GM21528 (cell line): ENCODE measurements around the gene SLC6A5.
A peak's percentile ranks its signal among the peaks of the same experiment; 100 is the strongest.

ENCODE experiments used
- ATAC-seq: cut with Tn5 transposase; IDR thresholded peaks from one replicate; pipeline ENCODE4 v1.9.1; 2021; ENCODE audit warnings: mild to moderate bottlenecking, moderate library complexity; ENCODE audit not compliant: unreplicated experiment, low FRiP score

SLC6A5 gene

DNA sequence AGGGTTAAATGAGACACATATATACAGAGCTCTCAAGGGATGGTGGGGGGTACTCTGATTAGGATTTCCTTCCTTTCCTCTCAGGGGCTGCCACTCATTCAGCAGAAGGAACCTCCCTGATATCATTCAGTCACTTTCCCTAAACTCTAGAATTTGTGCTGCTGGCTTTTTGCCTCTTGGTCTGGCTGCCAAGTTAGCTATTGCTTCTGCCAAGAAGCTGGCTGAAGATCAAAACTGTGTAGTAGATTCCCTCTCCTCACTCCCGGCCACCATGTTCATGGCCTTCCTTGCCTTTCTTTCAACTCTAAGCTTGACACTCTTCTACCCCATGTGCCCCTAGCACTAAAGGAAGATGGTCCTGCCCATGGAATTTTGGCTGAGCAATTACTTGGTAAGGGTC lies 18.7 kb downstream of the SLC6A5 start:
- ATAC-seq = no peak

DNA sequence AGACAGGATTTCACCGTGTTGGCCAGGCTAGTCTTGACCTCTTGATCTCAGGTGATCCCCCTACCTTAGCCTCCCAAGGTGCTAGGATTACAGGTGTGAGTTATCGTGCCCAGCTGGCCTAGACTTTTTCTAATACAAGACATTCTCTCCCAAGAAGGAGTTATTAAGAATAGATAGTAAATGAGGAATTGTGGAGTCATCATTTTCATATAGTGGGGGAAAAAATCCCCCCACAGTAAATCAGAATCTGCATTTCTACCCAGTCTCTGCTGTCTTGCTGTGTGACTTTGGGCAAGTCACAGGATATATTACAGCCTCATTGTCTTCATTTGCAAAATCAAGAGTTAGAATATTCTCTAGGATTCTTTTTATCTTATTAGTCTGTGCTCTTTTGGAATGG lies 21.6 kb downstream of the SLC6A5 start:
- ATAC-seq = no peak

DNA sequence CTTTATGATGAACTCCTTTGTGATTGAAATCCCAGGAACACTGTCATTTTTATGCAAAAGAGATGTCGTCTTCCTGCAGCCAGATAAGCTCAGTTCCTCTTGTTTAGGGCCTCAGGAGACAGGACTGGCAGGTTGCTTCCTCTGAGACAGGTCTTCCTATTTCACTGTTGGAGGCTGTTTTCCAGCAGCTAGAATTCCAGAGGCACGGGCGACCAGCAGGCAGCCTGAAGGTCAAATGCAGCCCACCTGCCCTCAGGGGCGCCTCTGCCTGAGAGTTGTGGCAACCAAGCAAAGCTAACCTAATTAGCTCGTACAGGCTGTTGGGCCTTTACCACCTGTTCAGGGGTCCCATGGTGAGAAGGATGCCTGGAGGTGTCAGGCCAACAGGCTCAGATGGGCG lies 22.3 kb downstream of the SLC6A5 start:
- ATAC-seq = no peak

DNA sequence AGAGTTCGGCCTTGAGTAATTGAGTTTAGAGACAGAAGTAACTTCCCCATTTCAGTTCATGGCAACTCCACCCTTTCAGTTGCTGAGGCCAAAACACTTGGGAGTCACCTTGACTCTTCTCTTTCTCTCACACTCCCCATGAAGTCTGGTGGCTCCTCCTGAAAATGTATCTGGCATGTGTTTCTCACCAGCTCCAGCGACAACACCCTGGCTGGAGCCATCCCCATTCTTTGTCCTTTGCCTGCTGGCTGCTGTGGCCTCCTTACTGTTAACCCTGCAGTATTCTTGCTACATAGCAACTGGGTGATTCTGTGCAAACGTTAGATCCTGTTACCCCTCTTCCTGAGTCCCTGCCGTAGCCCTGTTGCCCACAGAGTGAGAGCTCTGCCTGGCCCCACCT lies 23.8 kb downstream of the SLC6A5 start:
- no peak for ATAC-seq

DNA sequence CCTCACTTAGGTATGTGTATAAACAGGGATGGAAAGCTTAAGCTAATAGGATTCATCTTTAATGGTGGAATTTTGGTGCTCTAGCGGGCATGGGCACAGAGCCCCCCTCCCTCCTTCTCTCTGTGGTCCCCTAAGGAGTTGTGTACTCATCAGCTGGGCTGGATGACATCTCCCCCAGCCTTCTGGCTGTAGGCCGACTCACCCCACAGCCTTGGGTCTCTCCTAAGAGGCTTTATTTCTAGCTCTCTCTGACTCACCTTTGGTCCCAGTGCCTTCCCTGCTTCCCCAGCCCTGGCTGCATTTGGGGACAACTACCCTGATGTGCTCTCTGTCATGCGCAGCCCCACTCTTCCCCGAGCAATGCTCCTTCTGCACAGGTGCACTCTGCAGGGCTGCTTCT lies 26.9 kb downstream of the SLC6A5 start:
- ATAC-seq = no peak

DNA sequence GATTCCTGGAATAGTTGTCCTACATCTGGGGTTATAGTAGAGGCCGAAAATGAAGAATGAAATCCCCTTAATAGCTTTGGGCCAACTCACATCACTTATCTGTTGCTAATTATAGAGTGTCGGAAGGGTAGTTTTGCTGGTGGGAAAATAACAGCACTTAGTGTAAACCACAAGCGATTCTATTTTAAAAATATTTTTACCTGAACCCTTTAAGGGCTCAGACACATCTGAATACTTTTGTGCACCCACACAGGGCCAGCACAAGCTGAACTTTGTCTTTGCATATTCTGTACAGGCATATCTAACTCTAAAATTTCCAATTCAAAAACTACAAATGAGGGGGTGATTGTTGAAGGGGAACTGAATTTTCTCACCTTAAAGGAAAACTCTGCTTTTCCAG lies 27.6 kb downstream of the SLC6A5 start:
- ATAC-seq = no peak

DNA sequence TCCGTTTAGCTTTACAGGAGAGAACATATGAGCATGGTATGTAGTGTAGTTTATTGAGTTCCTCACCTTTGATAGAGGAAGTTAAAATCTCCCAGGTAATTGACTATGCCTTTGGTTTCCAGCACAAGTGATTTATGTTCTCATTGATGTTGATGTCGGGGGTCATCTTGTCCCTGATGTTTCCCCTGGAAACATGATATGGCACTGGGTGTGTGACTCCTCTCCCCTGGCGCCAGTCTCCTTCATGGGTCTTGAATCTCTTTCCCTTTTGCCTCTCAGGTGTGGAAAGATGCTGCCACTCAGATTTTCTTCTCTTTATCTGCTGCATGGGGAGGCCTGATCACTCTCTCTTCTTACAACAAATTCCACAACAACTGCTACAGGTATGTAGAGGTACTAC lies 28.3 kb downstream of the SLC6A5 start:
- ATAC-seq = no peak

DNA sequence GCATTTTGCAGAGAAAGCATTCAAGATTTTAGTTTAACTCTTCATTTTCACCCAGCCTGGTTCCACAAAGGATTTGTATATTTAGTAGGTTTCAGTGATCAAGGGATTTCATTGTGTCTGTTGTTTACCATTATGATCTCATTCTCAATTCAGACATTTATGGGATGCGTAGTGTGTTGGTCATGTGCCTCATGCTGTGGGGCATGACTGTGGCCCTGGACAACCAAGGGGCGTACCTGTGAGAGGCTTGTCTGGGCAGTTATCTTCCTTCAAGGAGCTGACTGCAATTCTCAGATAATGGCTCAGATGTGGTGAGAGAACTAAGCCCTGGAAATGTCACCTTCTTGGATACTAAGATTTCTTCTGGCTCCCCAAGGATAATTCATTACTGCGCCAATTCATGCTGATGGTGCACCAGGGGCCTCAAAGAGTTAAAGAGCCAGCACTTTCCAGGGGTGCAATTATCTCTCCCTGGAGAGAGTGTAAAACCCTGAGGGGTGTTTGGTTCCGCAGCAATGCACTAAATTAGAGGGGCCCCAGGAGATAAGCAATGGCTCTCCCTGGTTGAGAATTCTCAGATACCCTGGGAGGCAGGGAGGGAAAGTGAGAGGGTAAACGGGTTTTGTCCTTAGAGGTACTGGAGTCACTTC lies 32.2 kb downstream of the SLC6A5 start:
- no peak for ATAC-seq

DNA sequence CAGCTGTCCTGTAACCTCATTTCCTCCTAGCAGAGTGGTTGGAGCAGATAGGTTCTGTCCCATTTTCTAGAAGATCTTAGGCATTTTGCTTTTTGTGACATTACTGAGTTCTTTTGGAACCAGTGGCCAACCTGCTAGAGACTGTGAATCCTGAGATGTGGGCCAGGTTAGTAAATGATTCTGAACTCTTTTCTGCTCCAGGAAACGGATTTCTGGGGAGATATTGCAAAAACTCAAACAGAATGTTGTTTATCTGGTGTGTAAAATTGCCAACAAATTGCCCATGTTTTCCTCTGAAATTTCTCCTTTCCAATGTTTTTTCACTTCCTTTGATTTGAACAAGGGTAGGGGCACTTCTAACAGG lies 32.7 kb downstream of the SLC6A5 start:
- ATAC-seq = no peak

DNA sequence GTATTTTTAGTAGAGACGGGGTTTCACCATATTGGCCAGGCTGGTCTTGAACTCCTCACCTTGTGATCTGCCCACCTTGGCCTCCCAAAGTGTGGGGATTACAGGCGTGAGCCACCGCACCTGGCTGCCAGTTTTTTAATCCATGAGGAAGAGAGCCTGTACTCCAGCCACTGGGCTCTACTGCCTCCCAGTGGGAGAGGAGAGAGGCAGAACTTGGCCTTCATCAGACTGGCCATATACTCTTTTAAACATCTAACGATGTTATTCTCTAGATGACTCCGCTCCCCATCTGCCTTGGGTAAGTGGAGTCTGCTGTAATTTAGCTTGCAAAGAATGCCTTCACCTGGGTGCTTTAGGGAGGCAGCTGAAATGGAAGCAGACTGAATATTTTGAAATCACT lies 34.6 kb downstream of the SLC6A5 start:
- ATAC-seq = no peak

DNA sequence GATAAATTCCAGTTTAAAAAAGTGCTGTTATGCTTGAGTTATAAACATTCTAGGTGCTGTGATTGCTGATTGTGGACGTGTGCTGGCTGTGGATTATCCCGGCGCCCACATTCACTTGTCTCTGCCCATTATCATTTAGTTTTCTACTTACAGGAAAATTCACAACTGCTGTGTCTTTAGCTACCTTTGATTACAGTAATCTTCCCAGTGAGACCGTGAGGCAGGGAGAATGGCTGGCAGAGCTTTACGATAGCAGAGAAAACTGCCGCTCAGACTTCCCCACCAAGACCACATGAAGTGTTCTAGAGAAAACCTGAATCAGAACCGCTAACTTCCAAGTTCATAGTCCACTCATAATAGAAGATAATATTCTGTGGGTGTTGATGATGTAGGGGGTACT lies 35.4 kb downstream of the SLC6A5 start:
- ATAC-seq = no peak

DNA sequence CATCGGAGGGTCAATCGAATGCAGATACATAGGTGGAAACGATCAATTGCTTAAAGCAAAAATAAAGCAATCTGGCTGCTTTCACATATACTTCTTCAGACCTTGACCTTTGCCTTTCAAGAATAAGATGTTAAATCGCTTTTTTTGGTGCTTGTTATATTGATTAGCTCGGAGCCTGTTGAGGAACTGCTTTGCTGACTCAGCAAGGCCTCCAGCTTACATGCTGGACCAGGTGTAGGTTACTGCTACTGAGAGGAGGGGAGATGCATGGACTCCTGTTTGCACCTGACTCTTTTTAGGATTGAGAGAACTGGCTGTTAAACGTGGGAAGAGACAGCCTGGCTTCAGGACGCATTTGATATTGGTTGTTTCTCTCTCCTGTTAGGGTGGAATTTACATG lies 38.7 kb downstream of the SLC6A5 start:
- no peak for ATAC-seq

DNA sequence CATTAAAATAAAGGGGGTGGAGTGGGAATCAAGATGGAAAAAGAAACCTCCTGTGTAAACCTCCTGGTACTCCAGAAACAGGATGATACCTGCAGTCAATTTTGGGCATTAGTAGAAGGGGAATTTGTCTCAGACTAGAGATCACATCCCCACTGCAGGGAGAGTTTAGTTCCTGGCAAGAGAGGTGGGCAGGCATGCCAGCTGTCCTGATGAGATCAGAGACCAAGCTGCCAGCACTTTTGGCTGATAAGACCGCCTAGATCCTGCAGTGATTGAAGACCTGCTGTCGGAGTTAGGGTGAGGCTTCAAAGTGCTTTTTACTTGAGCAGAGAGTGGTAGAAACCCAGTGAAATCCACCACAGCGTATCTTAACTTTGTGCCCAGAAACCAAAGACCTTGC lies 40.3 kb downstream of the SLC6A5 start:
- no peak for ATAC-seq

DNA sequence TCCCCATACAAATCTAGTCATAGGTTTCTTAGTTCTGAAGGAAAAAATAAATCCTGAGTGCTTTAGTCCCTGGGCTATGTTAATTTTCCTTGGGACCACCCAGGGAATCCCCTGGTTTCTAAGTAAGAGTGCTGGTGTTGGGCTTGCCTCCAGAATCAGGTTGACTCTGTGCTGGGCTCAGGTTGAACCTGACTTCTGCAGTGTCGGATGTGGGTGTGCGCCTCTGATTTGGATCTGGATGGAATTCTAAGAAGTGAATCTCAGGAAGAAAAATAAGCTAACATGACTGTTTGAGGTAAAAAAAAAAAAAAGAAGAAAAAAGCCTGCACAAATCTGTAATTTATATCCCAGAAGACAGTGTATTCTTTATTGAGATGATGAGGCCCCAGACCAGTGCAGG lies 41.0 kb downstream of the SLC6A5 start:
- no peak for ATAC-seq

DNA sequence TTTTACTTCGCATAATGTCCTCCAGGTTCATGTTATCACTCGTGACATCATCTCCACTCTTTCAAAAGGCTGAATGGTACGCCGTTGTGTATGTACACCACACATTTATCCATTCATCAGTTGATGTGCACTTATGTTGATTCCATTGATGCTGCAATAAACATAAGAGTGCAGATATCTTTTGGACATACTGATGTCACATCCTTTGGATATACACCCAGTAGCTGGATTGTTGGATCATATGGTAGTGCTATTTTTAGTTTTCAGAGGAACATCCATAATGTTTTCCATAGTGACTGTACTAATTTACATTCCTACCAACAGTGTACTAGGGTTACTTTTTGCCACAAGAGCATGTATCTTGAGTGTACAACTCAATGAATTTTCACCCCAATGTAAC lies 45.0 kb downstream of the SLC6A5 start:
- ATAC-seq = no peak

DNA sequence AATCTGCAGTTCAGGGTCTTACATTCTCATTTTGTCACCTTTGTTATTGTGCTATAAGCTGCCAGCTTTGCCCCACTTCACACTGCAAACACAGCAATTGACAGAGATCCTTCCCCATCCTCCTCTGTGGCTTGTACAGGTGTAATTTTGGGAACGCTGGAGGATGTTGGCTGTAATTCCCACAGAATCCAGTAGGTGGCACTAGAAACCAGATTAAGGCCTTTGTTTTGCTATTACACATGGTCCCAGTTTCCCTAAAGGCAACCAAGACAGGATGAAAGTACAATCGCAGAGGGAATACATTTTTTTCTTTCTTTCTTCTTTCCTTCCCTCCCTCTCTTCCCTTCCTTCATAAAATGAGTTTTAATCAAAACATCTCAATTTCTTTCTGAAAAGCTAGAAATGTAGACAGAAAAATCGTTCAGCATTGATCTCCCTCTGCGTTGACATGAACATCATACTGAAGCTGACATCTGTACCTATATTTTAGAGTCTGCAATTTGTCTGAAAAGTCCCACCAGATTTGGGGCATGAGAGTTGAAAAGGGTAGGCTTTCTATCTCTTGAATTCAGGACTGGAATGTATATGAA lies 48.7 kb downstream of the SLC6A5 start:
- ATAC-seq = peak; percentile 82

DNA sequence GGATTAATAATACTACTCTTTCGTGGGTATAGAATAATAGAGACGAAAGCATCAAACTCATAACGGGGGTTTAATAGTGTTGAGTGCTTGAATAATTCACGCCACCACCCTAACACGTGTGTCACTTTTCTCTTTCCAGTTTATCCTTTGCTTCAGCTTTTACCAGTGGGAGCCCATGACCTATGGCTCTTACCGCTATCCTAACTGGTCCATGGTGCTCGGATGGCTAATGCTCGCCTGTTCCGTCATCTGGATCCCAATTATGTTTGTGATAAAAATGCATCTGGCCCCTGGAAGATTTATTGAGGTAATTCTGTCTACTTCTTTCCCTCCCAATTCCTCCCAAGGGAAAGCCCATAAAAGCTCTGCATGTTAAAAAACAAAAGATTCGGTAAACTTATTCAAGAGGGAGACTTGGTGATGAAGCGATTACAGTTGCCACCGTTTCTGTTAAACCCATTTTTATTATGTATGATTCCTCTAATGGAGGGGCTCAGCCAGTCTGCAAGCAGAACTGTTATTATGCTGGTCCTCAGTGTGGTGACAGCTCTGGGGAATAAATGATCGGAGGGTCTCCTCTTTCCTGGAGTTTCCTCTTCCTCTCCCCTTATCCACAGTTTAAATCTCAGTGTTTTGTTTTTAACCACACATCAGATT lies 52.9 kb downstream of the SLC6A5 start:
- ATAC-seq = no peak

DNA sequence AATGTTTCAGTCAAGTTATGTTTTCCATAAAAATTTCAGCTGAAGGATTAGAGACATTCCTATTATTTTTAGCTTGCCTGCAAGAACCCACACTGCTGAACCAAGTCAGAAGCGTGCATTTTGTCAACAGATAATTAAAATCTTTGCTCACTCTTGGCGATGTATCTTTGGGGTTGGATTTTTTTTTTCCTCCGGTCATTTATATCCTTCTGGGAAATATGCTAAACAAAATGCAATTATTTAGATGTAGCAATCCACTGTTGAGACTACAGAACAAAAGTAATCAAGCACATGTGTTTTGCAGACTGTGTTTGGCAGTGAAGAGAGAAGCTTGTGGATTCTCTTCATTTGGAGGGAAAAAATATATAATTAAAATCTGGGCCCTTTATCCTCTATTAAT lies 54.6 kb downstream of the SLC6A5 start:
- no peak for ATAC-seq

DNA sequence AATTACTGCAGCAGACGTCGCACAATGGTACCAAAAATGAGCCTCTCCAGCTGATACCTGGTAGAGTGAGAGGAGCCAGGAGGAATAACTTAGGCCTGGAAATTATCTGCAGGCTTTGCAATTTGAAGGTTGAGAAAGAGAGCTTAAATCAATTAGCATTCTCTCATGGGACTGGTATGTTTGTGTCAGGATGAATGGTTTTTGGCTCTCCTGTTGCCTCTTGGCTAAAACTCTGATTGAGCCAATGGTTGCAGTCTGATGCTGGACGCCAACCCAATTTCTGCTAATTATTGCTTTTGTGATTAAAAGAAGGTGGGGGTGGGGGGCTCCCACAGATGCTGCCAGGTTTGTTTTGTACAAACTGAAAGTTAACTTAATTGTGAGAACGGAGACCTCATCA lies 57.5 kb downstream of the SLC6A5 start:
- no peak for ATAC-seq

DNA sequence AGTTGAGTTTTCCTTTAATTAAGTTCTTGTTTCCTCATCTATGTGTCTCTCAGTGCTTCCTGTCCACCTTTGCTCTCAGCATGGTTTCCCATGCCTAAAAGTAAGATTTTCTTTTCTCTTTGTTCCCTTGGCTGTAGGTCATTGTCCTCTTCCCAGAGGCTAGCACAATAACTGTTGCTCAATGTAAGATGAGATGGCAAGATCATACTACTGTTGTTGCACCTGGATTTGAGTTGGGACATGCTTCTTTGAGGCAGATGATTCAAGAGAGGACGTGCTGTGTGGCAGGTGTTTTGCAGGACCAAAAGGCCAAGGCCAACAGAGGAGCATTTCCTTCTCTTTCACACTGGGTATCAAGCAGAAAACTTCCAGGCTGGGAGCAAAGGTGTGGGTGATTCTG lies 58.7 kb downstream of the SLC6A5 start:
- no peak for ATAC-seq

DNA sequence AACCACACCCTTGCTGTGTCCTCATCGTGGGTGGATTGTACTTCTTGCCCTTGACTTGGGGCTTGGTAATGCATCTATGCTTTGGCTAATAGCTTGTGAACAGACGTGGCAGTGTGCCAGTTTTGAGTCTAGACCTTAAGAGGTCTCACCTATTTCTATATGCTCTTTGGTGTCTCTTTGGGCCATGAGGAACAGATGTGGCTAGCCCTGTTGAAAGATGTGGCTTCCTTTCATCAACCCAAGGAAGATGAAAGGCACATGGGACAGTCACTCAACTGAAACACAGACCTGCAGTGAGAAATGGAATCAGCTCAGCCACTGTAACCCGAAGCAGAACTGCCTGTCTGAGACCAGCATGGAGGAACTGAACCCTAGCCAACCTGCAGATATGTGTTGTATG lies 62.0 kb downstream of the SLC6A5 start:
- ATAC-seq = no peak

DNA sequence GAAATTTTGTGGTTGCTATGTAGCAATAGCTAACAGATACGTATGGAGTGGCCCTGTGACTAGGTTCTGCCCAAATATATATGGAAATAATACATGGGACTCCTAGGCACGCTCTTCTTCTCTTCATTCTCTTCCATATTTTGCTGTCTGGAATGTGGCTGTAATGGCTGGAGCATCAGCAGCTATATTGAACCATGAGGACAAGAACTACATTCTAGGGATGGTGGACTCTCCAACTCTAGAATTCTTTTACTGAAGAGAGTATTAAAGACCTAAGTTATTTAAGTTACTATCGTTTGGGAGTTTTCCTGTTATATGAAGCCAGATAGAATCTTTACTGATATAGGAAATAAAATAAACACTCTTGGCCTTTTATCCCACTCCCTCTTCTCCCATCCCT lies 62.4 kb downstream of the SLC6A5 start:
- ATAC-seq = no peak
